Activated naive CD4-positive, alpha-beta T cell treated with anti-CD3 and anti-CD28 coated beads, Interleukin-2, amount 50 U/mL, for 16 hours (primary cell): ENCODE results near the gene FGF22.
"Not testable (repeated sequence)": the region's sequence is repeated elsewhere in the genome, so short reads cannot be mapped to it uniquely, and the experiment has no call there.

Experiments
- DNase-seq: peaks from one replicate; pipeline ENCODE4 v3.0.0-alpha.2; 2020

The FGF22 gene

DNA sequence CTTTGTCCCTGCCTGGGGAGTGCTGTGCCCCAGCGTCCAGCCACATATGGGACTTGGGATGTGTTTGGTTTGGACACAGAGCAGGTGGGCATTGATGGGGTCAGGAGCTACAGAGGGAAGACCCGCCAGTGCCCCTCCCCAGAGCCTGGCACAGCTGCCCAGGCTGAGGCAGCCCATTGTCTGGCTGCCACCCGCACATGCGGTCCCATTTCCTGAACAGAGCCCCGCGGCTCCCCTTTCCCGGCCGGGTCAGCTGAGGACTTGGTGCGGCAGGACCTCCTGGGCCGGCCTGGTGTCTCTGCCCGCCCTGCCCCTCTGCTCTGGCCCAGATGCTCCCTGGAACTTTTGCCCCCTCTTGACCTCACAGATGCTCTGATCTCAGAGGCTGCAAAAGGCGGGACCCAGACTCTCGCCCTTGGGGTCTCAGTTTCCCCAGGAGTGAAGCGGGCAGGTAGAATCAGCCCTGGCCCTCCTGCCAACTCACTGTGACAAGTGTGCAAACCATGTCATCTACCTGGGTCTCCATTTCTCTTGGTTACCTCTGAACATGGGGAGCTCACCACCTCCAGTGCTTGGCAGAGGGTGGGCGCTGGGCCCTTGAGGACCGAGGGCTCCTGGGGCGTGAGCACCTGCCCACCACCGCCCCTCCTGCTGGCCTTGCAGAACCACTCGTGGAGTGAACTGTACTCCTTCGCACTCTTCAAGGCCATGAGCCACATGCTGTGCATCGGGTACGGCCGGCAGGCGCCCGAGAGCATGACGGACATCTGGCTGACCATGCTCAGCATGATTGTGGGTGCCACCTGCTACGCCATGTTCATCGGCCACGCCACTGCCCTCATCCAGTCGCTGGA lies 32.2 kb upstream of the FGF22 start:
- no peak for DNase-seq

DNA sequence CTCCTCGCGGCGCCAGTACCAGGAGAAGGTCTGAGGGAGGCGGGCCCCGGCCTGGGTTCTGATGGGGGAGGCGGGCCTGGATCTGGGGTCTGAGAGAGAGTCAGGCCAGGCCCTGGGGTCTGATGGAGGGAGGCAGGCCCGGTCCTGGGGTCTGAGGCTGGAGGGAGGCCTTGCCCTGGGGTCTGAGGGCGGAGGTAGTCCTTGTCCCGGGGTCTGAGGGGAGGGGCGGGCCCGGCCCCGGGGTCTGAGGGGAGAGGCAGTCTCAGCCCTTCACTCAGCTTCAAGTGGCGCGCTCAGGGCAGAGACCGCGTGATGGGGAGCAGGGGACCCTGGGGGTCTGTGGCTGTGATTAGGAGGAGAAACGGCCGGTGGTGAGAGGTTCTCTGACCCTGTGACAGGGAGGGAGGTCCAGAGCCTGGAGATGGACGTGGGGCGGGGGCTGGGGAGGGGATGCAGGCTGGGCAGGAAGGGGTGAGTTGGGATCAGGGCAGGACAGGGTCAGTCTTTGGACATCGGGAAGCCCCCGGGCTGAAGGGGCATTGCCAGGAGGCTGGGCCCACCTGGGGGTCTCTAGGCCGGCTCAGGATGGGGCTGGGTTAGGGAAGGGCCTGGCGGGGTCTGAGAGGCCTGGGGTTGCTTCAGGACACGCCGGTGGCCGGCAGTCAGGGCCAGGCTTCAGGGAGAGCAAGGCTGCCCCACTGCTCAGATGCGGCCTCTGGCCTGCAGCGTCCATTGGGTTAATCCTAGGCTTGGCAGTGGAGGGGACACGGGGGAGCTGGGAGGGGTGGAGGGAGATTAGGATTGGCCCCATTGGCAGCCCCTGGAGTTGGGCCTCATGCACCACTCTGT lies 31.3 kb upstream of the FGF22 start:
- no peak for DNase-seq

- no peak for DNase-seq
Measured at GRCh38 chr19:609004-609346, 30.7 kb upstream of the FGF22 start.

GRCh38 chr19:610071-610800 lies 29.4 kb upstream of the FGF22 start:
- no peak for DNase-seq

GRCh38 chr19:610801-611480 lies 28.7 kb upstream of the FGF22 start:
- DNase-seq, result peak; percentile 57

- peak; percentile 62 for DNase-seq
Measured at GRCh38 chr19:611481-611868, 28.2 kb upstream of the FGF22 start.

DNA sequence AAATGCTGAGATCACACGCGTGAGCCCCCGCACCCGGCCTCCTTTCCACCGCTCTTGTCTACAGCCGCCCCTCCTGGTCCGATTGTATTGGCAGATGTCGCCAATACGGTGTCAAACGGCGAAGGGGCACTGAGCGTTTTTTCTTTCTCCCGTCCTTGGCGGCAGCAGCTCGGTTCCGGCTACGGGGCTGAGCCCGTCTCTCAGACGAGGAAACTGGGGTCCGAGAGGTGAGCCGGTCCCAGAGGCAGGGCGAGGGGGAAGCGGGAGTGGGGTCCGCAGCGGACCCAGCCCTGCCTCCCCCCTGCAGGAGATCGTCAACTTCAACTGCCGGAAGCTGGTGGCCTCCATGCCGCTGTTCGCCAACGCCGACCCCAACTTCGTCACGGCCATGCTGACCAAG lies 26.7 kb upstream of the FGF22 start:
- no peak for DNase-seq

GRCh38 chr19:613732-614567 lies 25.7 kb upstream of the FGF22 start:
- no peak for DNase-seq

- DNase-seq, result no peak
Measured at GRCh38 chr19:615619-616018, 24.1 kb upstream of the FGF22 start.

DNA sequence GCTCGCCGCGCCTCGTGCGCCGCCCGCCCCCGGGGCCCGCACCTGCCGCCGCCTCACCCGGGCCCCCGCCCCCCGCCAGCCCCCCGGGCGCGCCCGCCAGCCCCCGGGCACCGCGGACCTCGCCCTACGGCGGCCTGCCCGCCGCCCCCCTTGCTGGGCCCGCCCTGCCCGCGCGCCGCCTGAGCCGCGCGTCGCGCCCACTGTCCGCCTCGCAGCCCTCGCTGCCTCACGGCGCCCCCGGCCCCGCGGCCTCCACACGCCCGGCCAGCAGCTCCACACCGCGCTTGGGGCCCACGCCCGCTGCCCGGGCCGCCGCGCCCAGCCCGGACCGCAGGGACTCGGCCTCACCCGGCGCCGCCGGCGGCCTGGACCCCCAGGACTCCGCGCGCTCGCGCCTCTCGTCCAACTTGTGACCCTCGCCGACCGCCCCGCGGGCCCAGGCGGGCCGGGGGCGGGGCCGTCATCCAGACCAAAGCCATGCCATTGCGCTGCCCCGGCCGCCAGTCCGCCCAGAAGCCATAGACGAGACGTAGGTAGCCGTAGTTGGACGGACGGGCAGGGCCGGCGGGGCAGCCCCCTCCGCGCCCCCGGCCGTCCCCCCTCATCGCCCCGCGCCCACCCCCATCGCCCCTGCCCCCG lies 23.5 kb upstream of the FGF22 start:
- no peak for DNase-seq

- no peak for DNase-seq
Measured at GRCh38 chr19:616747-617526, 22.7 kb upstream of the FGF22 start.

- no peak for DNase-seq
Measured at GRCh38 chr19:617551-618246, 22.0 kb upstream of the FGF22 start.

DNA sequence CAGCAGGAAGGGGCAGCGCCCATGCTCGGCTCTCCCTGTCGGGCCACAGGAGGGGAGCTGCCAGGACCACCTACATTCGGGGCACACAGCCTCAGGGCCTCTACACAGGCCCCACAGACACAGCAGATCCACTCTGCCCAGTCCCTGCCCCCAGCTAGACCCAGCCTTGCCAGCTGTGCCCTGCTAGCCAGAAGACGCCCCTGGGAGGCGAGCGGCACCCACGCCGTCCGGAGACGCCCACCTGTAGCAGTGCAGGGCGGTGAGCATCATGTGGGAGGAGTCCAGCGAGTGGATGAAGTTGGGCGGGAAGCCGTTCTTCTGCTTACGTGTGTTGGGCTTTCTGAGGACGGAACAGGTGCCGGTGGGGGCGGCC lies 21.4 kb upstream of the FGF22 start:
- no peak for DNase-seq

DNA sequence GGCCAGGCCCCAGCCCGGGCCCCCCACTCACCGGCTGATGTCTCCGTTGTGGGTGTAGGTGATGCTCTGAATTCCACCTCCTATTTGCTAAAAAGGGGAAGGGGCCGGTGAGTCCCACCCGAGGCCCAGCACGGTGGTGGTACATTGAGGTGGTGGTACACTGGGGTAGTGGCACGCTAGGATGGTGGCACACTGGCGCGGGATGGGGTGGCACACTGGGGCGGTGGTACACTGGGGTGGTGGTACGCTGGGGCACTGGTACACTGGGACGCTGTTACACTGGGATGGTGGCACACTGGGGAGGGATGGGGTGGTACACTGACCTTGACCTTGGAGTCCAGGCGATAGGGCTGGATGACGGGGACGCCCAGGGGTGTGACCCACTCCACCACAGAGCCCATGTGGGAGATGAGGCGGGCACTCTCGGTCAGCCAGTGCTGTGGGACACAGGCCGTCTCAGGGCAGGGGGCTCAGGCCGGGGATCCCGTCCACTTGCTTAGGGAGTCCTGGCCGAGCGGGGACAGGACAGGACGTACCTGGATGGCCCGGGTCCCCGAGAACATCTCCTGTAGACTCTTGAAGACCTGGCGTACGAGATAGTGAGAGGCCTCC lies 20.9 kb upstream of the FGF22 start:
- no peak for DNase-seq

- no peak for DNase-seq
Measured at GRCh38 chr19:619286-620002, 20.2 kb upstream of the FGF22 start.

DNA sequence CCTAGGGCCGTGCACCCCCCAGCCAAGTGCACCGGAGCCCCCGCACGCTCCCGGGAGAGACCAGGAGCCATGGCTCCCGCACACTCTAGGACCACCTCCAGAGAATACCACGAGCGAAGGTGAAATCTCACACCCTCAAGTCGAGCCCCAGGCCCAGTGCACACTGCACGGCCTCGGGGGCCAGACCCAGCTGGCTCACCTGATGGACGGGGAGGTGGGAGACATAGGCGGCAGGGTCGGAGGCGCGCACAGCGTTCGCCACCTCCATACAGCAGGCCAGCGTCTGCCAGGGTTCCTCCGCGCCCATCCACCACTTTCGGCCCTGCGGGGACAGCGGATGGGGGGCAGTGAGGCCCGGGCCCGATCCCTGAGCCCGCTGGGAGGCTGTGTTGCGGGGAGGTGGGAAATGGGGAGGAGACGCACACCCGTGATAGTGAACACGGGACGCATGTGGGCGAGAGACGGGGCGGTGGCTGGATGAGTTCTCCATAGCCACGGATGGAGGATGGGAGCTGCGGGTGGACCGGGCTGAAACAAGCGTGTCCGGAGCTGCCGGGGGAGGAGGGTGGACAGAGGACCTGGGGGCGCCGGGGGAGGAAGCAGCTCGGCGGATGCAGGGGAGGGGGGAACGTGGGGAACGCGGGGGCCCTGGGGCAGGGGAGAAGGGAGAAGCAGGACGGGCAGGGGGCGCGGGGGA lies 19.4 kb upstream of the FGF22 start:
- DNase-seq, result no peak

DNA sequence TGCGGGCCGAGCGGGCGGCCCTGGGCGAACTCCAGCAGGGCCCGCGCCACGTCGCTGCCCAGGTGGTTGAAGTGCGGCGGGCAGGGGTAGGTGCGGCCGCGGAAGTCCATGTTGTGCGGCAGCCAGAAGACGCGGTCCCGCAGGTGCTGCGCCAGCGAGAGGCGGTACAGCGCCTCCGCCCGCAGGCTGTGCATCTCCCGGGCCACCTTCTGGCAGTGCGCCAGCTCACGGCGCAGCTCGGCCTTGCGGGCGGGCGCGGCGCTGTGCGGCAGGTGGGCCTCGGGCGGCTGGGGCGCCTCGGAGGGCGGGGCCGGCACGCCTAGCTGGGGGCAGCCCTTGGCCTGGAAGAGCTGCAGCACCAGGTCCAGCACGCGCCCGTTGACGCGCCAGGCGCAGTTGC lies 18.5 kb upstream of the FGF22 start:
- not testable (repeated sequence) for DNase-seq

DNA sequence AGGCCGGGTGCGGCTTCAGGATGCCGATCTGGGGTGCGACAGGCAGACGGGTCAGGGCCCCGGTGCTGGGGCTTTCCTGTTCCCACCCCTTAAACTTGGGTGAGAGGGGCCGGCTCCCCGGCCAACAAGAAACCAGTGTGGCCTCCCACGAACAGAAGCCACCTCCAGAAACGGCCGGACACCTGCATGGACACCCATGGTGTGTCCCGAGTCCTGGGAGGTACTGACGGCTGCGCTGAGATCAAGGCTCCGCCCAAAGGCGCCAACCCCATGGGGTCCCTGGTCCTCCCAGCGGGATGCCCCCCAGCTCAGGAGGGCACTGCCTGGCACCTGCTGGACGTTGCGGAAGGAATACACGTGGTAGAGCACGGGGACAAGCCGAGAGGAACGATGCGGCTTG lies 17.9 kb upstream of the FGF22 start:
- DNase-seq, result no peak
